GM19351 (cell line): ENCODE data around the gene TRMO.

Source experiments
- ATAC-seq: cut with Tn5 transposase; IDR thresholded peaks from one replicate; pipeline ENCODE4 v1.9.1; 2021; ENCODE audit warnings: mild to moderate bottlenecking, moderate library complexity; ENCODE audit not compliant: unreplicated experiment

TRMO gene

GRCh38 chr9:97905228-97905627, 17.1 kb downstream of the TRMO start:
- no peak for ATAC-seq

DNA sequence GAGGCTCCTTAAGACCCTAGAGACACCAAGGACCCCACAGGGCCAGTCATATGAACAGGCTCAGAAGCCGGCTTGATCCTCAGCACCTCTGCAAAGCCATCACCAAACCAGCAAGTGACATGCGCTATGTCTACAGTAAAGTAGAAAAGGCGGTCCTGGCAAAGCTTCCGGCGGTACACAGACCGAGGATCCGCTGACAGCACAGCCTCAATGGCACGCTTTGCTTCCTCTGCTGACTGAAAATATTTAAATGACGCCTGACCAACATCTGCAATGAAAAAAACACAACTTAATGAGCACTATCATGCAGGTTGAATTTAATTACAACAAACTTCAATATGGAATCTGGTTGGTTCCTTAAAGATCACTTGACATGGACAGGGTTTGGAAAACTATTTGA, 17.6 kb downstream of the TRMO start:
- no peak for ATAC-seq

- ATAC-seq, result no peak
These were observed 19.1 kb downstream of the TRMO start for GRCh38 chr9:97903177-97903576.

- ATAC-seq, result no peak
These were observed 21.3 kb downstream of the TRMO start for GRCh38 chr9:97900738-97901565.

- no peak for ATAC-seq
These were observed 22.1 kb downstream of the TRMO start for GRCh38 chr9:97900103-97900737.

- no peak for ATAC-seq
These were observed 26.5 kb downstream of the TRMO start for GRCh38 chr9:97895695-97896332.

GRCh38 chr9:97895211-97895610, 27.1 kb downstream of the TRMO start:
- ATAC-seq, result no peak

DNA sequence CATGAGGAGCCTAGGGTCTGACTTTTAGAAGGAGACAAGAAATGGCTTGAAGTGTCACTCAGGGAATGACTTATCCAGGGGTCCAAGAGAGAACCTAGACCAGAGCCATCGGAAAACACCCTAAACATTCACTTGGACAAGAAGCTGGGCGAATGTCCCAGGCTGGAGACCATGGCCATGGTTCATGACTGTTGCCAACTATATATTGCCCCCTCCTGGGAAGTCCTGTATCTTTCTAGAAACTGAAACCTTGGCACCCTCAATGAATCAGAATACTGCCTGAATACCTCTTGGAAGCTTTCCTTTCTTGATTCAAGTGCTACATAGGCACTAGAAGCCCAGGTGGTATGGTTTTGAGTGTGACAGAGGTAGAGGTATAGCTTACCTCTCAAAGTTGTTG, 29.9 kb downstream of the TRMO start:
- no peak for ATAC-seq

DNA sequence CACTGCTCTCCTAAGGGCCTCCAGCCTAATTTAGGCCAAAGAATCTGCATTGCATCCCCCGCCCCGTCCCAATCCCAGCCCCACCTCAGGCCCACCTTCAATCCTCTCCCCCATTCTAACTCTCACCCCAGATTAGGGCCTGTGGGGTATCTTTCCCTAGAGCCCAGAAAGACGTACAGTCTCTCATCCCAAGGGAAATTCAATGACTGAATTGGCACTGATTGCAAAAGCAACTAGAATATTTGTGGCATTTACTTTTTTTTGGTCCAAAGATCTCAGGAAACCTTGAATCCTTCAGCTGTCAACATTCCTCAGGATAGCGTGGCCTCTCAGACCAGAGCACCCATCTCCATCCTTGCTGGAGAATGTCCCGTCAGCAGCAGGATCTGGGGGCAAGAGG, 30.6 kb downstream of the TRMO start:
- no peak for ATAC-seq

DNA sequence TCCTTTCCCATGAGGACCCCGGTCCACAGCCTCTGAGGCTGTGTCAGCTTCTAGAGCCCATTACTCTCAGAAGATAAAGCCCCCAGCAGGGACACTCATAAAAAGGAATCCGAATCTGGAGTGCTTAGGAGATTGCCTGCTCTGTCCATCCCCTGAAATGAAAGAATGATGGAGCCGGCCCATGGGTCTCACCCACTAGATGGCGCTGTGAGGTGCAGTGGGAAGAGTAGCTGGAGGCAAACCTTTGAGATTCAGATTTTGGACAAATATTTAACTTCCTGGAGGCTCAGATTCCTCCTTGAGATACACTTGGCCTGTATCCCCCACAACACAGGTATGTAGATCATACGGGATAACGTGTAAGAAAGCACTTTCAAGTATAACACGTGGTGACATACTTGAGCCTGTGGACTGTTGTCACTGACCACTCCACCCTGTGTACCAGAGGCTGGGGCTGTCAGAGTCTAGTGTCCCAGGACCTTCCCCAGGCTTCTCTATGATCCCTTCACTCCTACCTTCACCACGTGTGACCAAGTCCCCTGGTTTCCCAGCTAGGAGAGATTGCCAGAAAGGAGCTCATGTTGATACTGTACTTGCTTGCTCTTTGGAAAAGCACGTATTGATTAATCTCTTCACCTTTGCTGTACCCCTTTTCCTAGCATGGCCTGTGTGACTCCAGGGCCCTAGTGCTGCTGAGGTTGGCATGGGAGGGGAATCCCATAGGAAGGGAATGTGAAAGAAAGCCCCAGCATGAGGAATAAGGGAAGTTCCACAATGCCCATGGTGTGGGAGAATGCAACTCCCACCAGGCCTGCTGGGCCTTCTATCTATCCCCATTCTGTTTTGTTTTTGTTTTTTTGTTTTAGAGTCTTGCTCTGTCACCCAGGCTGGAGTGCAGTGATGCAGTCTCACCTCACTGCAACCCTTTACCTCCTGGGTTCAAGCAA, 32.1 kb downstream of the TRMO start:
- no peak for ATAC-seq

DNA sequence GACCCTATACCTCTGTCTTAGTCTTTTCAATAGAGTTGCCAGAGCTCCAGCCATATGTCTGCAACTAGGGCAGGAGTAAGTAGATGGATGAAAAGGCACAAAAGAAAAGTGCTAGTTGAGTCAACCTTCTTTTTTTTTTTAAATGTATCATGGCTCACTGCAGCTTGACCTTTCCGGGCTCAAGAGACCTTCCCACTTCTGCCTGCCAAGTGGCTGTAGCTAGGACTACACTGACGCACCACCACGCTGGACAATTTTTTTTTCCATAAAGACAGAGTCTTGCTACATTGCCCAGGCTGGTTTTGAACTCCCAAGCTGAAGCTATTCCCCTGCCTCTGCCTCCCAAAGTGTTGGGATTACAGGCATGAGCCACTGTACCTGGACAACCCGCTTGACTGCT, 42.0 kb downstream of the TRMO start:
- no peak for ATAC-seq

- ATAC-seq, result no peak
These were observed 46.2 kb downstream of the TRMO start for GRCh38 chr9:97876061-97876460.

DNA sequence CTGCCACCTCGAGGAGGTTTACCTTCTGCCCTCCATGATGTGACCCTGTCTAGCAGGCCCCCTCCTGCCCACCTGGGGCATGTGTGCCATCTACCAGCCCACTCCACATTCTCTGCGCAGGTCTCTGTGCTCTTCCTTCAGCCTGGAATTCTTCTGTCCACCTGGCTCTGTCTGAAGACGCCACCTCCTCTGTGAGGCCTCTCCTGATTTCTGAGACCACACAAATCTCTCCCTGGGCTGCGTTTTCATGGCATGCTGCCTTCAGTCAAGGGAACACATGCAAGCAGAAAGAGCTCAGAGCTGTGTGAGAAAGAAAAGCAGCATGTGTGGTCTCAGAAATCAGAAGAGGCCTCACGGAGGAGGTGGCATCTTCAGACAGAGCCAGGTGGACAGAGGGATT, 47.2 kb downstream of the TRMO start:
- ATAC-seq, result no peak

GRCh38 chr9:97874624-97875023, 47.7 kb downstream of the TRMO start:
- no peak for ATAC-seq

DNA sequence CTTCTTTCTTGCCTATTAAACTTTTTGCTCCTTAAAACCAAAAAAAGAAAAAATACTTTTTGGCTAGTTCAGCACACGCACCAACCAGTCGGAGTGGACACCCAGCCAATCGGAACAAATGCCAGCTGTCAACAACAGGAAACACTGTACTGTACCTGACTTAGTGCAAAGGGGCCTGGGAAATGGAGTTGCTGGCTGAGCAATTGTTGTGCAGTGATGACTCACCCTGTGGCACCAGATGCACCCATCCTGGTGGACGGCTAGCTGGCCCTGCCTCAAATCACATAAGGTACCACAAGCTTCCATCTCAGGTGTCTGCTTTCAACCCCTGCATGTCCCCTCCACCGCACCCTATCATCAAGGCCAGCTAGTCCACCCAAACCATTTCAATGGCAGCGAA, 48.4 kb downstream of the TRMO start:
- no peak for ATAC-seq

DNA sequence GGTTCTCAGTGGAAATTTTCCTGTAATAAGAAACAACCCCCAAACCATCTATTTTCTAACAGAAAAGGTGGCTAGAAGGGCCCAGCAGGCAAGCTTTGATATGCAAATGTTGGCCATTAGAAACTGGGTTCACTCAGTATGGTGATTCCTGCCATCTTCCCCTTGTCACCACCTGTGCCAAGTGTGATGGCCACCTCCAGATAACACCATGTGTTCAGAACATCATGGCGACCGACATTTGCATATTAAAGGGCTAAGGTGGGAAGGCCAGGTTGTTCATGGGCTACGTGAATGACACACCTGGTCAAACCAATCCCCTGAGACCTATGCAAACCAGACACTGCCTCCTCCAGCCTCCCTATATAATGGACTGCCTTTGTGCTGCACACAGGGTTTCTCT, 48.9 kb downstream of the TRMO start:
- ATAC-seq, result no peak

GRCh38 chr9:97868859-97869258, 53.4 kb downstream of the TRMO start:
- ATAC-seq, result no peak

GRCh38 chr9:97866848-97867247, 55.5 kb downstream of the TRMO start:
- peak; percentile 77 for ATAC-seq

DNA sequence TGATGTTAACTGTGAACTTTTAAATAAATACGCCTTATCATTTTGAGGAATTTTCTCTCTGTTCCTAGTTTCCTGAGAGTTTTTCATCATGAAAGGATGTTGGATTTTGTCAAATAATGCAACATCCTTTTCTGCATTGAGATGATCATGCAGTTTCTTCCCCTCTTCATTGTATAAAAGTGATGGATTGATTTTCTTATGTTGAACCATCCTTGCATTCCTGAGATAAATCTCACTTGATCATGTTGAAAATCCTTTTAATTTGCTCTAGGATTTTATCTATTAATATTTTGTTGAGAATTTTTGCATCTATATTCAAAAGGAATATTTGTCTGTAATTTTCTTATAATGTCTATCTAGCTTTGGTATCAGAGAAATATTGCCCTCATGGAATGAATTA, 56.0 kb downstream of the TRMO start:
- ATAC-seq, result no peak

DNA sequence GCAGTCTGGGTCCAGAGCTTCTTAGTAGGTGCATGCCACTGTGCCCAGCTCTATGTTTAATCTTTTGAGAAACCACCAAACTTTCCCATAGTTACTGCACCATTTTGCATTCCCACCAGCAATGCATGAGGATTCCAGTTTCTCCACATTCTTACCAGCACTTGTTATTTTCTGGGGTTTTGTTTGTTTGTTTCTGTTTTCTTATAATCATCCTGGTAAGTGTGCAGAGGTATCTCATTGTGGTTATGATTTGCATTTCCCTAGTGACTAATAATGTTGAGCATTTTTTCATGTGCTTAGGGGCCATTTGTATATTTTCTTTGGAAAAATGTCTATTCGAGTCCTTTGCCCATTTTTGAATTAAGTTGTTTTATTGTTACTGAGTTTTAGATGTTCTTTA, 57.9 kb downstream of the TRMO start:
- no peak for ATAC-seq

GRCh38 chr9:97863314-97863713, 59.0 kb downstream of the TRMO start:
- no peak for ATAC-seq
